ENCODE measurements around the gene HRAS. TPM values are rescaled to one million over a fixed set of nuclear protein-coding genes. Genes with fewer than 3 reads are reported as not detected.

HRAS gene
- total RNA-seq, 2 donors from 2014 or later = 33.6 to 83.5 TPM

- Mint-ChIP-seq H3K27me3 (no peaks in the 10 kb centered on the region), H3K9me3 (no peaks in the 10 kb centered on the region), H3K27ac (peak overlapping the region in 1 of 2 donors; percentile 33), H3K4me3 (peak overlapping the region; percentile 55), H3K36me3 (no peaks in the 10 kb centered on the region), H3K4me1 (ENCODE audit: low read depth in 2 of 2) (peaks cover 5 to 10% of the 10 kb centered on the region in 2 donors)
- DNase-seq (ENCODE audit: low spot score) = no peak
- ATAC-seq = no peak
Observed at GRCh38 chr11:537622-538430, 2.5 kb upstream of the HRAS start.

GRCh38 chr11:536841-537621, 1.7 kb upstream of the HRAS start, which contains the start of gene LRRC56:
Gene LRRC56, plus strand, starts transcription at chr11:537527. Its CDS starts 3,158 bp downstream, at chr11:540685.
- Mint-ChIP-seq H3K27ac (peak within 1 kb of the TSS; percentile 75 to 81), H3K9me3 (no peaks in the 10 kb centered on the region), H3K4me3 (peak within 1 kb of the TSS; percentile 91), H3K27me3 (no peaks in the 10 kb centered on the region), H3K4me1 (ENCODE audit: low read depth in 2 of 2) (peaks cover 5 to 10% of the 10 kb centered on the region in 2 donors), H3K36me3 (no peaks in the 10 kb centered on the region)
- ATAC-seq (peak; percentile 60 to 69), DNase-seq (ENCODE audit: low spot score) (peak; percentile 90)

GRCh38 chr11:535210-535518, 212 bp downstream of the HRAS start:
- H3K9me3 Mint-ChIP-seq = no peaks in the 10 kb centered on the region
- no peak for ATAC-seq
- H3K4me1 Mint-ChIP-seq (ENCODE audit: low read depth in 2 of 2) = peaks cover 5 to 10% of the 10 kb centered on the region in 2 donors
- H3K4me3 Mint-ChIP-seq = no peak overlapping the region
- no peaks in the 10 kb centered on the region for H3K27me3 Mint-ChIP-seq
- no peak overlapping the region for H3K27ac Mint-ChIP-seq
- H3K36me3 Mint-ChIP-seq = no peaks in the 10 kb centered on the region
- DNase-seq (ENCODE audit: low spot score) = no peak

DNA sequence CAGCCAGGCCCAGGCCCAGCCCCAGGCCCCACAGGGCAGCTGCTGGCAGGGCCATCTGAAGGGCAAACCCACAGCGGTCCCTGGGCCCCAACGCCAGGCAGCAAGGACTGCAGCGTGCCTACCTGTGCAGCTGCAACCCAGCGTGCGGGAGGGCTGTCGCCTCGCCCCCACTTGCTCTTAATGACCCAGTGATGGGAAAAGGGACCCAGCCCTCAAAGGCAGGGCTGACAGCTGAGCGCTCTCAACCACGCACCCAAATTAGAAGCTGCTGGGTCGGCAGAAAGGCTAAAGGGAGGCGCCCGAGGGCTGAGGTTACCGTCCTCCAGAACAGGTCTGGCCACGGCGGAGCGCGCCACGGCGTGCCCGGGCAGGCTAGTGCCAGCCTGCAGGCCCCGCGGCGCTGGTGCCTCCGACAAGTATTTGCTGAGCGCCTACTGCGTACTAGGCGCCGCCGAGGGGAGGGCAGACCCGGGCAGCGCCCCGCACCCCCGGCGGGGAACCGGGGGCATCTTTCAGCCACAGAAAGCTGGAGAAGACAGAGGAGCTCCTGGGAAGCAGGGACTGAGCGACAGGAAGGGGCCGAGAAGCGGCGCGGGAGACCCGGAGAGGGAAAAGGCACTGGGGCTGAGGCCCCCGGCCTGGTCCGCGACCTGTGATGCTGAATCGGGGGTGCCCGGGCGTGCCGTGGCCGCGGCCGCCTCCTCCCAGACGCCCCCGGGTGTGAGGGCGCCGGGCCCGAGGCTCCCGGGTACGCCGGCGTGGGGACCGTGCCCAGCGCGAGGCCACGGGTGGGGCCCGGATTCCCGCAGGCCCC, 773 bp downstream of the HRAS start:
- no peak overlapping the region for H3K27ac Mint-ChIP-seq
- H3K4me3 Mint-ChIP-seq = peak overlapping the region; percentile 66
- DNase-seq (ENCODE audit: low spot score) = no peak
- peak in 1 of 2 donors; percentile 0 for ATAC-seq
- no peaks in the 10 kb centered on the region for H3K27me3 Mint-ChIP-seq
- H3K36me3 Mint-ChIP-seq = no peaks in the 10 kb centered on the region
- peaks cover 5 to 10% of the 10 kb centered on the region in 2 donors for H3K4me1 Mint-ChIP-seq (ENCODE audit: low read depth in 2 of 2)
- no peaks in the 10 kb centered on the region for H3K9me3 Mint-ChIP-seq

DNA sequence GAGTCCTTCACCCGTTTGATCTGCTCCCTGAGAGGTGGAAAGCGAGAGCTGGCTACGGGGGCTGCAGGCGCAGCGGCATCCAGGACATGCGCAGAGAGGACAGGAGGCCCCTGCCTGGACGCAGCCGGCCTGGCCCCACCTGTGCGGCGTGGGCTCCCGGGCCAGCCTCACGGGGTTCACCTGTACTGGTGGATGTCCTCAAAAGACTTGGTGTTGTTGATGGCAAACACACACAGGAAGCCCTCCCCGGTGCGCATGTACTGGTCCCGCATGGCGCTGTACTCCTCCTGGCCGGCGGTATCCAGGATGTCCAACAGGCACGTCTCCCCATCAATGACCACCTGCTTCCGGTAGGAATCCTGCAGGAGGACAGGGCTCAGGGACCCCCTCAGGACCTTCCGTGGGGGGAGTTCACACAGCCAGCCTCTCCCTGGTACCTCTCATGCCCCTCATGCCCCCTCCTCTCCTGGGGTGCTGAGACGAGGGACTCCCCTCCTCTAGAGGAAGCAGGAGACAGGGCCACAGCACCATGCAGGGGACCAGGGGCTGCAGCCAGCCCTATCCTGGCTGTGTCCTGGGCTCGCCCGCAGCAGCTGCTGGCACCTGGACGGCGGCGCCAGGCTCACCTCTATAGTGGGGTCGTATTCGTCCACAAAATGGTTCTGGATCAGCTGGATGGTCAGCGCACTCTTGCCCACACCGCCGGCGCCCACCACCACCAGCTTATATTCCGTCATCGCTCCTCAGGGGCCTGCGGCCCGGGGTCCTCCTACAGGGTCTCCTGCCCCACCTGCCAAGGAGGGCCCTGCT, 1.6 kb downstream of the HRAS start:
- Mint-ChIP-seq H3K9me3 (no peaks in the 10 kb centered on the region), H3K27ac (no peak overlapping the region), H3K36me3 (no peaks in the 10 kb centered on the region), H3K27me3 (no peaks in the 10 kb centered on the region), H3K4me3 (no peak overlapping the region), H3K4me1 (ENCODE audit: low read depth in 2 of 2) (peaks cover 5 to 10% of the 10 kb centered on the region in 2 donors)
- ATAC-seq (no peak), DNase-seq (ENCODE audit: low spot score) (no peak)

DNA sequence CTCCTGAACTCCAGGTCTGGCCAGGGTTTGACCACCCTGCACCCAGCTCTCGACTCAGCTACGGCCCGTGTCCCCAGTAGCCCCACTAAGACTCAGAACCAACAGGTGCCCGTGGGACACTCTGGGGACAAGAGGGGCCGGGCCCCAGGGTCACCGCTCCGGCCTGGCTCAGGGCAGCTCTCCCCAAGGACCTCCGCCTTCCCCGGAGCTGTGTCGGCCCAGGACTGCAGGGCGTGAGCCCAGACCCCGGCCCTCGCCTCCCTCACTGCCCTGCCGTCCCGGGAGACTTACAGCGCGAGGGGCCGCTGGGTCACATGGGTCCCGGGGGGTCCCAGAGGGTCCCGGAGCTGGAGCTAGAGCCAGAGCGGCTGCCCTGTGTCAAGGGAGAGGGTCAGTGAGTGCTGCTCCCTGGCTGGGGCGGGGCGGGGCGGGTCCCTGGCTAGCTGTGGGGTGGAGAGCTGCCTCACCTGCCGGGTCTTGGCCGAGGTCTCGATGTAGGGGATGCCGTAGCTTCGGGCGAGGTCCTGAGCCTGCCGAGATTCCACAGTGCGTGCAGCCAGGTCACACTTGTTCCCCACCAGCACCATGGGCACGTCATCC, 2.3 kb downstream of the HRAS start:
- no peak for ATAC-seq
- H3K9me3 Mint-ChIP-seq = no peaks in the 10 kb centered on the region
- H3K27me3 Mint-ChIP-seq = no peaks in the 10 kb centered on the region
- peaks cover 5 to 10% of the 10 kb centered on the region in 2 donors for H3K4me1 Mint-ChIP-seq (ENCODE audit: low read depth in 2 of 2)
- DNase-seq (ENCODE audit: low spot score) = no peak
- no peak overlapping the region for H3K4me3 Mint-ChIP-seq
- no peaks in the 10 kb centered on the region for H3K36me3 Mint-ChIP-seq
- H3K27ac Mint-ChIP-seq = no peak overlapping the region

DNA sequence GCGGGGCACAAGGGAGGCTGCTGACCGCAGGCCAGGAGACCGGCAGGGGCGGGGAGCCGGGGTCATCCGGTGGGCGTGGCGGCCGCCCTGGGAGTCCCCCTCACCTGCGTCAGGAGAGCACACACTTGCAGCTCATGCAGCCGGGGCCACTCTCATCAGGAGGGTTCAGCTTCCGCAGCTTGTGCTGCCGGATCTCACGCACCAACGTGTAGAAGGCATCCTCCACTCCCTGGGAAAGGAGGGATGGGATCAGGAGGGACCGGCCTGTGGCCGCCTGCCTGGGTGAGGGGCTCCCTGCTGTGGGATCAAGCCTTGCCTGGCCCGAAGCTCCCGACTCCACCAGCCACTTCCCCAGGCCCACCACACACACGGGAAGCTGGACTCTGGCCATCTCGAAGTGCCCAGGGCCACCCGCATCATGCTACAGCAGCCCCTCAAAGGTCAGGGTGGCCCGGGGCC, 2.8 kb downstream of the HRAS start:
- Mint-ChIP-seq H3K27ac (no peak overlapping the region), H3K9me3 (no peaks in the 10 kb centered on the region), H3K4me1 (ENCODE audit: low read depth in 2 of 2) (peaks cover 5 to 7% of the 10 kb centered on the region in 2 donors), H3K4me3 (no peak overlapping the region), H3K36me3 (no peaks in the 10 kb centered on the region), H3K27me3 (no peaks in the 10 kb centered on the region)
- ATAC-seq (no peak), DNase-seq (ENCODE audit: low spot score) (no peak)

DNA sequence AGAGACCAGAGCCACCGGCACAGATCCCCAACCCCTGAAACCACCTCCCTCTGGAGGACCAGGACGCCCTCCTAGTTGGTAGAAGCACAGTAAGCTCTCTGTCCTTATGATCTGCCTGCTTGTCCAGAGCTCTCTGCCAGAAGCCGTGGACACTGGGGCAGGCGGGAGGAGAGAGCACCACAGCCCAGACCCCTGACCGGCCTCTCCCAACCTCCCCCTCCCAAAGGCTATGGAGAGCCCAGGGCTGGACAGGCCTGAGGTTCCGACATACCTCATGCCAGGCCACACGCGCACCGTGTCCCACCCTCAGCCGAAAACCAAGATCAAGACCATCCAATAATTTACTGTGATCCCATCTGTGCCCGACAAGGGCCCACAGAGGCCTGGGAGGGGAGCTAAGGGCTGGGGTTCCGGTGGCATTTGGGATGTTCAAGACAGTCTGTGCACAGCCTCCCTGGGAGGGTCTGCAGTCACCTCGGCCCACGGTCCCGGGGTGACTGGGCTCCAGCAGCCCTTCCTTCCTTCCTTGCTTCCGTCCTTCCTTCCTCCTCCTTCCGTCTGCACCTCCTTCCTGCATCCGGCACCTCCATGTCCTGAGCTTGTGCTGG, 3.4 kb downstream of the HRAS start:
- Mint-ChIP-seq H3K27me3 (no peaks in the 10 kb centered on the region), H3K9me3 (no peaks in the 10 kb centered on the region), H3K4me3 (no peak overlapping the region), H3K36me3 (no peaks in the 10 kb centered on the region), H3K27ac (no peak overlapping the region), H3K4me1 (ENCODE audit: low read depth in 2 of 2) (peaks cover 5% of the 10 kb centered on the region in 2 donors)
- DNase-seq (ENCODE audit: low spot score) (no peak), ATAC-seq (no peak)

- ATAC-seq (no peak), DNase-seq (ENCODE audit: low spot score) (no peak)
- no peak overlapping the region for H3K4me3 Mint-ChIP-seq
- H3K4me1 Mint-ChIP-seq (ENCODE audit: low read depth in 2 of 2) = peaks cover 2 to 3% of the 10 kb centered on the region in 2 donors
- H3K36me3 Mint-ChIP-seq = no peaks in the 10 kb centered on the region
- no peak overlapping the region for H3K27ac Mint-ChIP-seq
- H3K27me3 Mint-ChIP-seq = no peaks in the 10 kb centered on the region
- no peaks in the 10 kb centered on the region for H3K9me3 Mint-ChIP-seq
Observed at GRCh38 chr11:530960-531831, 4.2 kb downstream of the HRAS start.

DNA sequence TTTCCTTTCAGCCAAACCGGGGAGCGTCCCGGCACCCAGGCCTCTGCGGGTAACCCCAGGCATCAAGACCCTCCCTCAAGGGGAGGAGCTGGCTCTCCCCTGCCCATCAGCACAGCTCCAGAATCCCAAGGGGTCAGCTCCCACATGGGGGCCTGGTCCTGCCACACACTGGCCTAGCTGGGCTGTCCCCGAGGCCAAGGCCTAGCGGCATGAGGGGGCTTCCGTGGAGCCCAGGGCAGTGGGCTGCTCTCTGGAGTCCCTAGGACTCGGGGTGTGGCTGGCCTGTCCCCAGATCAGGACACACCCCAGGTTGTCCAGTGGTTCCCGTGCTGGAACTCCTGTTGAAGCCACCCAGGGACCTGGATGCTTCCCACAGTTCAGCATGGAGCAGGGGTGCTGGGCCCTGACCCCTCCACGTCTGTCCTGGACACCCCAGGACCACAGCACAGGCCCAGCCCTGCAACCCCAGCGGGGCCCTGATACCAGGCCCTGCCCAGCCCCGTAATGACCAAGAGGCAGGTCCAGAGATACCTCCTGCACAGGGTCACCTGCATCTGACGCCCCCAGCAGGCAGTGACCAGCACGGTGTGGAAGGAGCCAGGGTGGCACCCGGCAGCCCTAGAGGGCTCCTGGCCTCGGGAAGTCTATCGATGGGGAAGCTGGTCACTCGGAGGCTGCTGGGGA, 5.5 kb downstream of the HRAS start:
- ATAC-seq (no peak), DNase-seq (ENCODE audit: low spot score) (no peak)
- Mint-ChIP-seq H3K9me3 (no peaks in the 10 kb centered on the region), H3K36me3 (no peaks in the 10 kb centered on the region), H3K27ac (no peak overlapping the region), H3K4me3 (no peak overlapping the region), H3K4me1 (ENCODE audit: low read depth in 2 of 2) (no peaks in the 10 kb centered on the region), H3K27me3 (no peaks in the 10 kb centered on the region)

All from natural killer cell treated with Interleukin-12 subunit alpha and Interleukin-12 subunit beta and Interleukin-15 and Interleukin-18, amount 100 ng/mL, for 72 hours (primary cell).